ENCODE results near the gene COL23A1. TPM values are rescaled to one million over a fixed set of nuclear protein-coding genes. Genes with fewer than 3 reads are reported as not detected.

Gene COL23A1
- polyA plus RNA-seq, 2 donors = 0.59 to 0.75 TPM

DNA sequence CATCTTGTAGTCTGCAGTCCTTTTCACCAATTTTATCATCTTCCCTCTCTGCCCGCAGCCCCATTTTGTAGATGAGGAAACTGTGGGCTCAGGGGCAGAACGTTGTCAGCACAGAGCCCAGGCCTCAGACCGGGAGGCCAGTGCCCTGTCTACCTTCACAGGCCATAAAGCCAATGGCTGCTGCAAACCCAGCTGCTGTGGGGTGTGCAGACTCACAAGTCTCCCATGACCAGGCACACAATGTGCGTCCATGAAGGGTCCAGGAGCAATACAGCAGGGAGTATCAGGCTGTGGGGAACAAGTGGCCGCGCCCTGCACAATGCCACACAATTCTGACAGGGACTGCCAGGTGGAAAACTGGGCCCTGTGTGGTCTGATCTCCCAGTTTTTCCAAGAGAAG lies 71.0 kb downstream of the COL23A1 start:
- H3K36me3 ChIP-seq (ENCODE audit: control insufficient read depth in 2 of 2, insufficient read depth in 2 of 2, low read length in 1 of 2) = no peaks in the 10 kb centered on the region
- WGBS, 2 donors = 92 to 95% methylated on average over 6 of the region's 6 CpGs
- no peak overlapping the region for H3K4me3 ChIP-seq (ENCODE audit: low read depth in 1 of 2, low read length in 2 of 2)
- H3K27ac ChIP-seq (ENCODE audit: low read depth in 2 of 2, low read length in 1 of 2) = no peak overlapping the region
- no peaks in the 10 kb centered on the region for H3K27me3 ChIP-seq (ENCODE audit: control insufficient read depth in 1 of 2, insufficient read depth in 2 of 2, low read length in 2 of 2)
- peaks cover 0 to 6% of the 10 kb centered on the region in 2 donors for H3K9me3 ChIP-seq (ENCODE audit: control insufficient read depth in 2 of 2, insufficient read depth in 1 of 2, low read depth in 1 of 2, low read length in 1 of 2)
- no peaks in the 10 kb centered on the region for H3K4me1 ChIP-seq (ENCODE audit: control insufficient read depth in 2 of 2, insufficient read depth in 2 of 2, low read length in 1 of 2)

DNA sequence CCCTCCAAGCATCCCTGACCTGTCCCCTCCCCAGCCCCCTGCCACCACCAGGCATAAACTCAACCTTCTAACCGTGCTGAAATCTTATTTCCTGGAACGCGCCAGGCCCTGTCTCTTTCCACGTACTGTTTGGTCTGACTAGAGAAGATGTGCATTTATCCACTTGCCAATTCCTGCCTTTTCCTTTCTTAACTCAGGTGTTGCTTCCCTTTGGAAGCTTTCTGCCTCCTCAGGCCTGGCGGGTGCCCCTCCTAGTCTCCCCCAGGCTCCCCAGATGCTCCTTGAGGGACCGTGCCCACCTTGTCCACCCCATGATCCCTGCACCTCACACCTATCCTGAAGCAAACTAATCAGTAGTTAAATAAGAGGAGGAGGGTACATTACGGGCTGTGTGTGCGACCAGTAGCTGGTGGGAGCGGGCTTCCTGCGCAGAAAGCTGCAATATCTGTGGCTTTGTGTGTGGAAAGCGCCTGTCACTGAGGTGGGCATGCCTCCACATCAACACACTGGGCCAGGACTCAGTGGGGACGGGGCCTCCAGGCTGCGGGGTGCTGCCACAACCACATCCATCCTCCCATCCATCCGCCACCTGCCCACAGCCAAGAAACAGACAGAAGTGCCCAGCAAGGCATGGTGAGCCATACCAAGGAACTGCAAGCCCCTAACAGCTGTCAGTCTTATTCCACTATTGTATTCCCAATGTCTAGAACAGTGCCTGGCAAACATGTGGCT lies 73.5 kb downstream of the COL23A1 start:
- no peaks in the 10 kb centered on the region for H3K27me3 ChIP-seq (ENCODE audit: control insufficient read depth in 1 of 2, insufficient read depth in 2 of 2, low read length in 2 of 2)
- H3K27ac ChIP-seq (ENCODE audit: low read depth in 2 of 2, low read length in 1 of 2) = no peak overlapping the region
- WGBS, 2 donors = 81 to 82% methylated on average over 14 of the region's 14 CpGs
- H3K4me3 ChIP-seq (ENCODE audit: low read depth in 1 of 2, low read length in 2 of 2) = no peak overlapping the region
- peaks cover 0 to 15% of the 10 kb centered on the region in 2 donors for H3K9me3 ChIP-seq (ENCODE audit: control insufficient read depth in 2 of 2, insufficient read depth in 1 of 2, low read depth in 1 of 2, low read length in 1 of 2)
- H3K4me1 ChIP-seq (ENCODE audit: control insufficient read depth in 2 of 2, insufficient read depth in 2 of 2, low read length in 1 of 2) = no peaks in the 10 kb centered on the region
- no peaks in the 10 kb centered on the region for H3K36me3 ChIP-seq (ENCODE audit: control insufficient read depth in 2 of 2, insufficient read depth in 2 of 2, low read length in 1 of 2)

DNA sequence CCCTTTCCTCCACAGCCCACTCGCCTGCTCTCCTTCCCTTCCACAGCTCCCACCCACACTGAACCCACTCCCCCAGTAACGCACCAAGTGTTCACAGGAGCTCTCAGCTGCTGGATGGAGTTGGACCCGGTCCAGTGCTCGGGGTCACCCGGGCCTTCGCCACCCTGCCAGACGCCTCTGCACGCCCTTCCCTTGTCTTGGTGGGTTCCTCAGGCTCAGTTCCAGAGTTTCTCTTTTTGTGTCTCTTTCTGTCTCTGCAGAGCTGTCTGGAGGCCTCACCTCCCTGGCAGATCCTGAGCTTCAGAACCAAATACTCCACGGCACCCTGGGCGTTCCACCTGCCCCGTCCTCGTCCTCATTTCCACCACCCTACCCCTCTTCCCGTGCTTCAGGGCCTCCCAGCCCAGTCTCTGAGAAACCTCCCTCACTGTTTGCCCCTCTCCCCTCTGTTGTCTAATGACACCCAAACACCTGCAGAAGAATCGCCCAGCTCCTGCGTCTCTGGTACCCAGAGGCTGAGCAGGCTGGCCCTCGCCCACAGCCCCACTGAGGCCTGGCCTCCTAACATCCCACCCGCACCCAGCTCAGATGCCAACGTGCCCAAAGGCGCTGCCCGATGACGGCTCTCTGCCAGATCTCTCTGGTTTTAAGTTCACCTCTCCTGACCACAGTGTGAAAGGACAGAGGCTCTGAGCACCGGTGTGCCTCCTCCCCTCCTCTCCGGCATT lies 74.3 kb downstream of the COL23A1 start:
- Histone ChIP-seq H3K4me1 (ENCODE audit: control insufficient read depth in 2 of 2, insufficient read depth in 2 of 2, low read length in 1 of 2) (no peaks in the 10 kb centered on the region), H3K4me3 (ENCODE audit: low read depth in 1 of 2, low read length in 2 of 2) (no peak overlapping the region), H3K27me3 (ENCODE audit: control insufficient read depth in 1 of 2, insufficient read depth in 2 of 2, low read length in 2 of 2) (no peaks in the 10 kb centered on the region), H3K27ac (ENCODE audit: low read depth in 2 of 2, low read length in 1 of 2) (no peak overlapping the region), H3K9me3 (ENCODE audit: control insufficient read depth in 2 of 2, insufficient read depth in 1 of 2, low read depth in 1 of 2, low read length in 1 of 2) (peaks cover 0 to 15% of the 10 kb centered on the region in 2 donors), H3K36me3 (ENCODE audit: control insufficient read depth in 2 of 2, insufficient read depth in 2 of 2, low read length in 1 of 2) (no peaks in the 10 kb centered on the region)
- WGBS, 2 donors = 77 to 80% methylated on average over 23 of the region's 23 CpGs

DNA sequence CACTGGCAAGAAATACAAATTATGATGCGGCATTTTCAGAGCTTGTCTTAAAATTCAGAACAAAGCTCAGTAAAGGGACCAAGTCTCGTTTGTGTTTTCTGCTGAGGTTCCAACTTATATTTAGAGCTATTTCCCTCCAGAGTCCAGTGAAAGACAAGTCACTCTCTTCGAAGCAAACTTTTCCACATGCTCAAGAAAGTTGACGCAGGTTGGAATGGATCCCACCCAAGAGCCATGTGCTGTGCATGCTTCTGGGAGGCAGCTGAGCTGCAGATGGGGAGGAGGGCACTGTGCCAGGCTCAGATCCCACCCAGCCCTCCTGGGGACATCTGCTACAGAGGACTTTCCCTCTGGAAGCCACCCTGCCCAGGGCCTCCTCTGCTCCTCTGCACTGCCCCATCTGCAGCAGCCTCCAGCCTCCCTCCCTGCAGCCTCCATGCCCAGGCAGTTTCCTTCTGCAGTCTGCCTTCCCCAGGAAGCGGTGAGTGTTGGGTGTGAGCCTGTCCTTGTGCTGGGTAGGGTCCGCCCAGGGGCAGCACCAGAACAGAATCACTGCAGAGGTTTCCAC lies 75.3 kb downstream of the COL23A1 start:
- no peaks in the 10 kb centered on the region for H3K27me3 ChIP-seq (ENCODE audit: control insufficient read depth in 1 of 2, insufficient read depth in 2 of 2, low read length in 2 of 2)
- H3K4me3 ChIP-seq (ENCODE audit: low read depth in 1 of 2, low read length in 2 of 2) = no peak overlapping the region
- WGBS, 2 donors = 81 to 83% methylated on average over 6 of the region's 6 CpGs
- H3K27ac ChIP-seq (ENCODE audit: low read depth in 2 of 2, low read length in 1 of 2) = no peak overlapping the region
- peaks cover 0 to 12% of the 10 kb centered on the region in 2 donors for H3K9me3 ChIP-seq (ENCODE audit: control insufficient read depth in 2 of 2, insufficient read depth in 1 of 2, low read depth in 1 of 2, low read length in 1 of 2)
- no peaks in the 10 kb centered on the region for H3K4me1 ChIP-seq (ENCODE audit: control insufficient read depth in 2 of 2, insufficient read depth in 2 of 2, low read length in 1 of 2)
- no peaks in the 10 kb centered on the region for H3K36me3 ChIP-seq (ENCODE audit: control insufficient read depth in 2 of 2, insufficient read depth in 2 of 2, low read length in 1 of 2)

DNA sequence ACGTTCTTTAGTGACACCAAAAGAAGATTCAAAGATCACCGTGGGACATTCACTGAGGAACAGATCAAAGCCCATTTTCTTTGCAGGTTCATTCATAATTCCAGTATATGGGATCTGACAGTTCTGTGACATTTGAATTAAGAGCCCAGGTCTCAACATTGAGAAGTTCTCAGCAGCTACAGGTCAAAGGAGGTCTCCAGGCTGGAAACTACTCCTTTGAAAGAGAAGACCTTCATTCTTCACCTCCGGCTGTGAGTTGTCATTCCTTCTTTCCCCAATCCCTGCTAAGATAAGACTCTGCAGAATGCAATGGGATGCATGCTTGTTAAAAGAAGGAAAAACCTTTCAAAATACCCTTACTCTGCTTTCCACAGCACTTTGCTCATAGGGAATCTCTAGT lies 79.0 kb downstream of the COL23A1 start:
- peaks cover 0 to 12% of the 10 kb centered on the region in 2 donors for H3K9me3 ChIP-seq (ENCODE audit: control insufficient read depth in 2 of 2, insufficient read depth in 1 of 2, low read depth in 1 of 2, low read length in 1 of 2)
- no peak overlapping the region for H3K4me3 ChIP-seq (ENCODE audit: low read depth in 1 of 2, low read length in 2 of 2)
- H3K27me3 ChIP-seq (ENCODE audit: control insufficient read depth in 1 of 2, insufficient read depth in 2 of 2, low read length in 2 of 2) = no peaks in the 10 kb centered on the region
- 72% methylated on average over 3 of the region's 3 CpGs for WGBS, 2 donors
- H3K4me1 ChIP-seq (ENCODE audit: control insufficient read depth in 2 of 2, insufficient read depth in 2 of 2, low read length in 1 of 2) = no peaks in the 10 kb centered on the region
- H3K36me3 ChIP-seq (ENCODE audit: control insufficient read depth in 2 of 2, insufficient read depth in 2 of 2, low read length in 1 of 2) = no peaks in the 10 kb centered on the region
- no peak overlapping the region for H3K27ac ChIP-seq (ENCODE audit: low read depth in 2 of 2, low read length in 1 of 2)

DNA sequence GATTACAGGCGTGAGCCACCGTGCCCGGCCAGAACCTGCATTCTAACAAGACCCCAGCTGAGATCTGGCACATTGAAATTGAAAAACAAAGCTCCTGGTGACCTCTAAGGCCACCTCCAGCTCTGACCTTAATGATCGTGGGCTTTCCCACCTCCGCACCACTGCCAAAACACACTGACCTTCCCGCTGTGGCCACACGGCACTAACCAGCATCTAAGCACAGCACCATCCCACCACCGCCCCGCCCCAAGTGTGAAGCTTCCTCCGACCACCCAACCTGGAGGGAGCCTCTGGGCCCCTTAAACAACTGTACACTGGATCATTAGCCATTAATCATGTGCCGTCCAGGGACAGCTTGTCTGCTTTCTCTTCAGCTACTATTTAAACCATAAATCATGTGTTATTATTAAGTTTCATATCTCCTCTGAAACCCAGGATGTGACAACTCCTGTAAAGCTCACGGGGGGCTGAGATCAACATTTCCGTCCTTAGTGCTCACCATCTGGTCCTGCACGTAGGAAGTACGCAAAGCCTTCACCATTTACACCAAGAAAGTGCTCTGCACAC lies 80.6 kb downstream of the COL23A1 start:
- Histone ChIP-seq H3K4me1 (ENCODE audit: control insufficient read depth in 2 of 2, insufficient read depth in 2 of 2, low read length in 1 of 2) (no peaks in the 10 kb centered on the region), H3K4me3 (ENCODE audit: low read depth in 1 of 2, low read length in 2 of 2) (no peak overlapping the region), H3K27ac (ENCODE audit: low read depth in 2 of 2, low read length in 1 of 2) (no peak overlapping the region), H3K9me3 (ENCODE audit: control insufficient read depth in 2 of 2, insufficient read depth in 1 of 2, low read depth in 1 of 2, low read length in 1 of 2) (peaks cover 0 to 9% of the 10 kb centered on the region in 2 donors), H3K36me3 (ENCODE audit: control insufficient read depth in 2 of 2, insufficient read depth in 2 of 2, low read length in 1 of 2) (no peaks in the 10 kb centered on the region), H3K27me3 (ENCODE audit: control insufficient read depth in 1 of 2, insufficient read depth in 2 of 2, low read length in 2 of 2) (no peaks in the 10 kb centered on the region)
- WGBS, 2 donors = 83 to 89% methylated on average over 15 of the region's 15 CpGs

DNA sequence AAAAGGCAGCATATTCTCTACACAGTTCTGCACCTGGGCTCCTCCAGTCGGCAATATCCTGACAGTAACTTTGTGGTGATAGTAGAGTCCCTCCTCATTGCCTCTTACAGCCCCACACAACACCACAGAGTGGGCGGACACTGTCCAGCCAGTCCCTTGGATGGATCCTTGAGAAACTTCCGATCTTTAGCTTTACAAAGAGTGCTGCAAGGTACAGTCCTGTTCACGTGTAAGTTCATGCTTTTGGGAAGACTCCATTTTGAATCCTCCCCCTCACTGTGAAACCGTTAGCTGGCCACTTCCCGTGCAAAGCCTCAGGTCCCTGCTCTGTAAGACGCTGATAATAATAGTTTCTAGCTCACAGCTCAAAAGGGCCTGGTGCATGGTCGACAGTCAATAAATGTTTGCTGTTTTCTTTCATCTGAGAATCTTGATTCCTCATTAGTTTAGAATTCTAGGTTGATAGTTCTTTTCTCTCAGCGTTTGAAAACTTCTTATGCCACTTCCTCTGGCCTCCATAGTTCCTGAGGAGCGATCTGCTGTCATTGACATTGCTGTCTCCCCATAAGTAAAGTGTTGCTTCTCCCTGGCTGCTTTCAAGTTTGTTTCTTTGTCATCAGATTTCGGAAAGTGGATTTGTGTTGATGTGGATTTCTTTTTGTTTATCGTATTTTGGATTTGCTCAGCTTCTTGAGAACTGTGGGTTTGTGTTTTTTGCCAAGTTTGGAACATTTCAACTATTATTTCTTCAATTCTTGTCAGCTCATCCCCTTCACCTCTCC lies 82.9 kb downstream of the COL23A1 start:
- Histone ChIP-seq H3K4me1 (ENCODE audit: control insufficient read depth in 2 of 2, insufficient read depth in 2 of 2, low read length in 1 of 2) (no peaks in the 10 kb centered on the region), H3K36me3 (ENCODE audit: control insufficient read depth in 2 of 2, insufficient read depth in 2 of 2, low read length in 1 of 2) (no peaks in the 10 kb centered on the region), H3K4me3 (ENCODE audit: low read depth in 1 of 2, low read length in 2 of 2) (no peak overlapping the region), H3K9me3 (ENCODE audit: control insufficient read depth in 2 of 2, insufficient read depth in 1 of 2, low read depth in 1 of 2, low read length in 1 of 2) (no peaks in the 10 kb centered on the region), H3K27ac (ENCODE audit: low read depth in 2 of 2, low read length in 1 of 2) (no peak overlapping the region), H3K27me3 (ENCODE audit: control insufficient read depth in 1 of 2, insufficient read depth in 2 of 2, low read length in 2 of 2) (no peaks in the 10 kb centered on the region)
- WGBS, 2 donors = 91 to 92% methylated on average over 12 of the region's 12 CpGs

DNA sequence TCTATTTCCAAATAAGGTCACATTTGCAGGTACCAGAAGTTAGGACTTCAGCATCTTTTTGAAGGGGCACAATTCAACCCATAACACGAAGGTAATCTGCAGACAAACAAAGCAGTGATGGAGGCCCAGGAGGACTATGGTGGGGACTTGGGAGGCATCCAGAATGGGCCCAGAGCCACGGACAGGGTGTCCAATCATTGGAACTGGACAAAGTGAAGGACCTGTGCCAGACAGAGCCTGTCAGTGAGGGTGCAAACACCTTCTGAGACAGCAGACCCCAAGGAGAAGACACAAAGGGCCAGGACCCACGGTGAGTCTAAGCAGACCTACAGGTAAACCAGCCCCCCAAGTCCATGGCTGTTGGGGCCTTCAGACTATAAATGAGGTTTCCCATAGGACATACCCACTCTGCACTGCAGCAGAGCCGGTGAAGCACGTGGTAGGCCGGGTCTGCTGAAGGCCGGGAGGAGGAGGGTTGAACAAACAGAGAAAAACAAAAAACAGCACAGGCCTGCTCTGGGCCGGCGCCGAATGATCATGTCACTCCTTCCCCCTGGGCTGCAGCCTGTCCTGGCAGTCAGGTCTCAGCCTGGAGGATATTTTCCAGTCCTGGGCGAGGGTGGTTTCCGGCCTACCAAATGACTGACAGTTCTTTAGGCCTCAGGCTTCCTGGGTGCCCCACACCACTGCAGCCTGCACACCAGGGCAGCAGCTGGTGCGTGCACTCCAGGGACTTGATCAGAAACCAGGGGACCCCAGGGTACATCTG lies 84.4 kb downstream of the COL23A1 start:
- 63 to 67% methylated on average over 13 of the region's 13 CpGs for WGBS, 2 donors
- Histone ChIP-seq H3K36me3 (ENCODE audit: control insufficient read depth in 2 of 2, insufficient read depth in 2 of 2, low read length in 1 of 2) (no peaks in the 10 kb centered on the region), H3K4me1 (ENCODE audit: control insufficient read depth in 2 of 2, insufficient read depth in 2 of 2, low read length in 1 of 2) (no peaks in the 10 kb centered on the region), H3K27ac (ENCODE audit: low read depth in 2 of 2, low read length in 1 of 2) (no peak overlapping the region), H3K27me3 (ENCODE audit: control insufficient read depth in 1 of 2, insufficient read depth in 2 of 2, low read length in 2 of 2) (no peaks in the 10 kb centered on the region), H3K9me3 (ENCODE audit: control insufficient read depth in 2 of 2, insufficient read depth in 1 of 2, low read depth in 1 of 2, low read length in 1 of 2) (no peaks in the 10 kb centered on the region), H3K4me3 (ENCODE audit: low read depth in 1 of 2, low read length in 2 of 2) (no peak overlapping the region)
